HG03442 (cell line): ENCODE results near the gene RIMS3.

Experiments
- ATAC-seq: cut with Tn5 transposase; IDR thresholded peaks from one replicate; pipeline ENCODE4 v1.9.1; 2021; ENCODE audit warnings: mild to moderate bottlenecking, moderate library complexity; ENCODE audit not compliant: unreplicated experiment

RIMS3 gene

DNA sequence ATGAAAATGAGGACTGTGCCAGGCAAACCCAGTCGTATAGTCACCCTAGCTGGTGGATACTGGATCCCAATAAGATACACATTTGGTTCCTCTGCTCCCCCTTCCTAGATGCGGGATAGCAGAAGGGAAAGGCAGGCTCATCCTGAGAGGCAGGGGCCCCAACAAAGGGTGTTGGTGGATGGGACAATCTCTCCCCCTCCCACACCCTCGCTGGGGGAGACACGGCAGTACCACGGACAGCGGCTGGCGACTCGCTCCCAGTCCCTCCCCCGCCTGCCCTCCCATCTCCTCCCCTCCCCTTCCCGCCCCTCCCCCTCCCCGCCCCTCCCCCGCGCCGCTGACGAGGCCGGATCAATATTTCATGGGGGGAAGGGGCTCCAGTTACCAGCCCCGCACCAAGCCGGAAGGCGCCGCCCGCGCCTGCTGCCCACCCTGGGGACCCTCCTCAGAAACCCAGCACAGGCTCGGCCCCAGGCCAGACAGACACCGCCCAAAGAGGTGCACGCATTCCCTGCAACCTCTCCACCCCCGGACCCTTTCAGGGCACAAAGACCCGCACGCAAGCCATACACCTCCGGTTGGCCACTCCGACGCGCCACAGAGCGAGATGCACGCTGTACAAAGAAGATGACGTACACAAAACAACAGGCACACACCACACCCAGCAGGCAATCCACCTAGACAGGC lies 11.5 kb downstream of the RIMS3 start:
- no peak for ATAC-seq

DNA sequence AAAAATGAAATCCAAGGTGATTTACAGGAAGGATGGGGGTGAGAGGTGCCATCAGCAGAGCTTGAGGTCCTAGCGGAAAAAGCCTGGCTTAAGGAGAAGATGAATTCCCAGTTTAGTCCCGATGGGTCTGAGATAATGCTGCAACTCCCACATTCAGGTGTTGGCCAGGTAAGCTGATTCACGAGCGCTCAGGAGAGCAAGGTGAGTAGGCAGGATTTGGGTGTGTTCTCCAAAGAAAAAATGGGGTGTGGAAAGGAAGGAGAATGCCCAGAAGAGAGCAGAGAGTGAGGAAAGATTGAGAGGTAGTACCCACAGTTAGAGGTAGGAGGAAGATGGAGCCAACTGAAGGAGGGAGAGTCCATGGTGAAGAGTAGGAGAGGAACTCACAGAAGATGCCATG lies 12.5 kb downstream of the RIMS3 start:
- no peak for ATAC-seq

DNA sequence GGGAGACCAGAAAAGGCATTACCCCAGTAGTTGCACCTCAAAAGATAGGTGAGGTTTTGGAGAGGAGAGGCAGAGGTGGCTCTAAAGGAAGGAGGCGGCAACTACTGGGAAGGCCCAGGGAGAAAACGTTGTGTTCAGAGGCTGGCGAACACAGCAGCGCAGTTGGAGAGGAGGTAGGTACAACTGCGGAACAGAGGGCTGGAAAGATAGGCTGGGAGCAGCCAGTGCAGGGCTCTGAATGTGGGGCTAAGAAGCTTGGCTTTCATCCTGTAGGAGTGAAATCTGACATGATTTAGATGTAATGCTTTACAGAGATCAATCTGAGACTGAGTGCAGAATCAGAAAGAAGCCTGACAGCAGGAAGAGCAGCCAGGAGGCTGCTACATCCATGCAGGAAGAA lies 13.0 kb downstream of the RIMS3 start:
- ATAC-seq: no peak

DNA sequence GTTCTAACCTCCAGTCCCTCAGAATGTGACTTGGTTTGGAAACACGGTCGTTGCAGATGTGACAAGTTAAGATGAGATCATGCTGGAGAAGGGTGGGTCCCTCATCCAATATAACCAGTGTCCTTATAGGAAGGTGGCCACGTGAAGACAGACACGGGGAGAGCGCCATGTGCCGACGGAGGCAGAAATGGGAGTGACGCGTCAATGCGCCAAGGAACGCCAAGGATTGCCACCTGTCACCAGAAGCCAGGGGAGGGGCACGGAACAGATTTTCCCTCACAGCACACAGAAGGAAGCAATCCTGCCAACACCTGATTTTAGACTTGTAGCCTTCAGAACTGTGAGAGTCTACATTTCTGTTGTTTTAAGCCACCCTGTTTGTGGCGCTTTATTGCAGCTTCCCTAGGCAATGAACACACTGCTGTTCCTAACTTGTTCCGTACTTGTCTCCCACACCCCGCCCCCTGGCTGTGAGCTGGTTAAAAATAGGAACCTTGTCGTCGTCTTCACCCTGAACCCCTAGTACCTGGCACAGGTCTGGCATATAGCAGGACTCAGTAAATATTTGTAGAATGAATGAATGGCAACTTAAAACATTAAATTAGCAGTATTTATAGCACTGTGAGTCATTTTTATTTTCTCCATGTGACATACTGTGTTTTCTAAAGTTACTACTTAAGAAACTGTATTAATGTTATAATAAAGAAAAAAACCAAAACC lies 14.2 kb downstream of the RIMS3 start:
- no peak for ATAC-seq

DNA sequence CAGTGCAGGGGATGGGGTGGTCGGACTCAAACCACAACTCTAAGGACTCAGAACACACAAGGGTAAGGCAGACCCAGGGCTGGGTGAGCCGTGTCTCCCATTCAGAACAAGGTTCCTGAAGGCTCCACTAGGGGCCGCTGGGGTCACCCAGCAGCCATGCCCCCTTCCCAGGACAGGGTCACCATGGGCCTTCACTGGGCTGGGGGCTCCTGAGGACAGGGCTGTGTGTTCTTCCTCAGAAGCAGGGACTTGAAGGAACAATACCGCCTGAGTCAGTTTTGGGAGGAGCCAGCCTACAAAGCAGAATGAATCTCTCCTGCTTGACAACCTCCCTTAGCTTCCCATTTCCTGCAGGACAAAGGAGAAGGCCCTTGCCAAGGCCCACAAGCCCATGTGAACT lies 15.4 kb downstream of the RIMS3 start:
- no peak for ATAC-seq

DNA sequence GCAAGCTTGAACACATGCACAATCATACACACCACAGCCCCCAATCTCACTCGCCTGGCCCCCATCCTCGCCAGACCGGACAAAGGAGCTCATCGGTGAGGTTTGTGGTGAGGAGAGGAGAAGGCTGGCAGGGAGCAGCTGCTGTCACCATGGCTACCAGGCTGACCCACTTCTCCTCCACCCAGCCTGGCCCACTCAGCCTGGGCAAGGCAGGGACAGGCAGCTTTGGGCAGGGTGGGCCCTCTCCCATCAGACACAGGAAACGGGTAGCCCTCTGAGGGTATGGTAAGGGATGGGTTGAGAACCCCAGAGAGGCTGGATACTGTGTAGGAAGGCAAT lies 15.9 kb downstream of the RIMS3 start:
- no peak for ATAC-seq

DNA sequence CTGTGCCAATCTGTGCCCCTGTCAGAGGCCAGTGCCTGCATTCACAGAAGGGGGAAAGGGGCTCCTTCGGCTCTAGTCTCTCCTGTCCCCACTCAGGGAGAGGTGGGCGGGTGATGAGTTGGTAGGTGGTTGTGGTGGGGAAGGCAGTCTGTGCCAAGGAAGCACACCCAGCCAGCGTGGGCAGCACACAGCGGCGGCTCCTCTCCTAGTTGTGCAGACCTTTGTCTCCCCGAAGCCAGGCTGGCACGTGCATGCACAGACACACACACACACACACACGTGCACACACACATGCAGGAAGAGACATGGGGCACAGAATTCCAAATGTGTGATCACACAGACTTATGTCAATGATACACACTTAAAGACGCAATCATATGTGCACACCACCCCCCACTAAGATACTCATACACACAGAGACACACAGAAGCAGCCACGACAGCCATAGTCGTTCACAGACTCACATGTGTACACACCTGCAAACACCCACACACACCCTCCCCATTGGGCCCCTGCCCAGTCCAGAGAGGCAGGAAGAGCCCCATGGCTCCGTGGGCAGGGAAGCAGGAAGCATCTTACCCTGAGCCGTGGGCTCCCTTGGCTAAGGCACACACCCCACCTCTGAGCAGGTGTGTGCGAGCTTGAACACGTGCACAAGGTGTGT lies 16.4 kb downstream of the RIMS3 start:
- ATAC-seq: no peak

DNA sequence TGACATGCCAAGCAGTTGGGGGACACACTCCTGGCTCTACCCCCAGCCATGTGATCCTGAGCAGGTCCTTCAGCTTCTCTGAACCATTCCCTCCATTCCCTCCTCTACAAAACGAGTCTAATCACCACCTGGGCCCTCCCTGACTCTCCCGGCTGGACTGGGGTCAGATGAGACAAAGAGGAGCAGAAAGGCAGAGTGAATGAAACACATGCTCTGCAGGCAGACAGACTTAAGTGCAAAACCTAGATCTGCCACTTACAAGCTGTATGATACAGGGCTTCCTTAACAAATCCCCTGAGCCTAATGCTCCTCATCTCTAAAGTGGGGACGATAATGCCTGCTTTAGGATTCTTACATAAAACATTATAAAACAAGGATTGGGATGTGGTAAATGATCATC lies 17.3 kb downstream of the RIMS3 start:
- ATAC-seq: no peak

DNA sequence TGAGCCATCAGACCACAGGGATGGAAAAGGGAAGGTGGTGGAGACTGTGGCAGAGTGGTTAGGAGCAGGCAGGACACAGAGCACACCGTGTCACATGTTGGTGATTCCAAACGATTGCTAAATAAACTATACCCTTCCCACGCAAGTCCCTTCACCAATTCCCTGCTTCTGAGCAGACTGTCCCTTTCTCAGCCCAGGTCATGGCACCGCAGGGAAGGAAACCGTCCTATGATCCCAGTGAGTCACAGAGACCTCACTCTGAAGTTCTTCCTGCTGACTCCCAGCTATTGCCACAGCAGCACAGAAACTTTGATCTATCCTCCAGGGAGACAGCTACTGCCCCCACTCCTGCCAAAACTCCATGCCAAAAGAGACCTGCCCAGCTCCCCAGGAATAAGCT lies 19.2 kb downstream of the RIMS3 start:
- no peak for ATAC-seq

DNA sequence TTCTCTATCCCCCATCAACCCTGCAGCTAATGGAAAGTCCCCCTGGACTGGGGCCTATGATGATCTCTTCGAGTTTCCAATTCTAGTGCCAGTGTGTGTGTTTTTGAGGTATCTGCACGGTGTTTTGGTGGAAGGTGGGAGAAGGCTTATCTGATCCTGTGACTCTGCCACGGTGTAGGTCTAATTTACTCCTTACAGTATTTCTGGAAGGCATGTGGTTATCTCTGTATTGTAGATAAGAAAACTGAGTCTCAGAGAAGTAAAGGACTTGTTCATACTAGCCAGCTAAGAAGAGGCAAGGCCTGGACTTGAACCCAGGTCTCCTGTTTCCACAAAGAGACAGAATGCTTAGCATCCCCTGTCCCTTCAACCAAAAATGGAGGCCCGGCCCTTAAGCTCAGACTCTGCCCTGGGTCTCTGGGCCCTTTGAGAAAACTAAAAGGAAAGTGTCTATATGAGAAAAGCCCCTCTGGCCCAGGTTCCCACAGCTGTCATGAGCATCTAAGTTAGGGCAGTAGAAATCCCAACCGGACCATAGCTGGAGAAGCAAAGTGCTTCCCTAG lies 20.3 kb downstream of the RIMS3 start:
- ATAC-seq: no peak

DNA sequence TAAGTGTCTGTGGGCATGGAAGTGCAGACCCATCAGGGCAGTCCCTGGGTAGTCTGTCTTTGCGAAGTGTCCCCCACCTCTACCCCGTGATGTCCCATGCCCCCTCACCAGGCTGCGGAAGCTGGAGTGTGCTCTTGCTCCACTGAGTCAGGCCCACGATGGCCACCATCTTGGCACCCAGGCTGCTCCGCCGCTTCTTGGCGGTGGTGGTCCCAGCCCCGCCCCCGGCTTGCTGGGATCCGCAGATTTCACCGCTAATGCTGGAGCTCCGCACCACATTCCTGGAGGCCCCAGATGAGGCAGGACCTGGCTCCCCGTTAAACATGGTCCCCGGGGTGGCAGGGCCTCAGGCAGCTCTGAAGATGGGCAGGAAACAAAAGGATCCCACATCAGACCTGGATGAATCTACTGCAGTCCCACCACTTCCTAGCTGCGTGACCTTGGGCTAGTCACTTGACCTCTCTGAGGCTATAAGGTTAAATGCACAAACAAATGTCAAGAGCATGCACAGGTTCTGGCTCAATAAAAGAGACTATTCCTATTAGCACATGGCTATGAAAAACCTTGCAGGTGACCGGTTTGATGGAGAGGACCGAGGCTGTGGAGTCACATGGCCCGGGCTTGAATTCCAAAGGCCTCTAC lies 23.8 kb downstream of the RIMS3 start:
- ATAC-seq: no peak

DNA sequence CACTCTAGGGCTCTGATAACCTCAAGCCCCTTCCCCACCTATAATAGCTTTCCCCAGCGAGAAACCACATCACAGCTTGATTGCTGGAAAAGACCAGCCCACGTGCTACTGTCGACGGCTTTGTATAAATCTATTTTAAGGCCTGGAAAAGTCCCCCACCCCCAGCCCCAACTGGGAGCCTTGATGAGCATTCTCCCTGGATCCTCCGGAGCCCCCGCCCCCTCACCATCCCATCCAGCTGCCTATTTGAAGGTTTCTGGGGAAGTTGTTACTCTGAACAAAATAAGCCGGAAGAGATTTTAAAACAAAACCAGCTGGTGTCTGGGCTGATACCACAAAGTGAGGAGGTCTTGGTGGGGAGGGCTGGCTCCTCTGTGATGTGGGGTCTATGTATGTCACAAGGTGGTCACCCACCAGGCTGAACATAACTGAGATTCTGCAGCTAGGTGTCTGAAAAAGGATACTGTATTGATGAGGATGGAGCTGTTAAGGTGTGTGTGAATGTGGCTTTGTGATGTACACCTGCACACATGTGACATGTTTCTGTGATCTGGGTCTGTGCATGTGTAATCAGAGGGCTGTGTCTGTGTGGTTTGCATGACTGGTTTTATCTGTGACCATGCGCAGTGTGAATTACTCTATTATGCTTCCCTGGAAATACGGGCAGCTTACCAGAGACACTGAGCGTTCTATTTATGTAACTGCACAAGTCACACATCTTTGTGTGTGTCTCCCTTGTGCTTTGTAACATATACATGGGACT lies 25.0 kb downstream of the RIMS3 start:
- no peak for ATAC-seq

DNA sequence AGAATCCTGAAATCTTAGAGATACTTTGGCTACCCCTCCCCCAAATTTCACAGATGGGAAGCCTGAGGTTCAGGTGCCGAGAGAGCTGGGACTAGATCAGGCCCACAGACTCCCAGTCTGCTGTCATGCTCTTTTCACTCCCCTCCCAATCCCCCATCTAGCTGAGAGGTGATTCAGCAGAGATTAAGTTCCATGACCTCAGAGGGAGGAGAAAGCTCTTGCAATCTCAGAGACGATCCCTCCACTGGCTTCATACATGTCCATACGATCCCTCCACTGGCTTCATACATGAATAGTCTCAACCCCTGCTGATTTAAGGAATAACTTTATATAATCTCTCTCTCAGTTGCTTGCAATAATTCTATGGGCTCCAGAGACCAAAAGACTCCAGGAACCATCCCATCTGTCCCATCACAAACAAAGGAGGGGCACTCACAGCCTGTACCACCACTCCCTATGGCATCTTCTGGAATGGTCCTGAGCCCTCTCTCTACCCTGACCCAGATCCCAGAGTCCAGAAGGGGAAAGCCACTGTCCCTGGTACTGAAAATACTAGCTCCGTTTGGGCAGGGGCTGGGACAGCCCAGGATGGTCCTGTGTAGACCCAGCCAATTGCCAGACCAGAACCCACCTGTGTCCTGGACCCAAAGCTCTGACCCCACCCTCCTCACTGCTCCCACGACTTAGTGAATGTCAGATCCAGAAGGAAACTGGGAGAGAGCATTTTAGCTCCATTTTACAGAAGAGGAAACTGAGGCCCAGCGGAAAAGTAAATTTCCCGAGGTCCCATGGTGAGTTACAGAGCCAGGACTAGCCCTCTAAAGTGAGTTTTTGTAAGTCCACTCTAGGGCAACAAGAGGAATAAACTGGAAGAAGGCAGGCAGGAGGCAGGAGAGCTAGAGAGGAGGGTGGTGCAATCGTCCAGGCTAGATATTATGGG lies 27.1 kb downstream of the RIMS3 start:
- no peak for ATAC-seq

DNA sequence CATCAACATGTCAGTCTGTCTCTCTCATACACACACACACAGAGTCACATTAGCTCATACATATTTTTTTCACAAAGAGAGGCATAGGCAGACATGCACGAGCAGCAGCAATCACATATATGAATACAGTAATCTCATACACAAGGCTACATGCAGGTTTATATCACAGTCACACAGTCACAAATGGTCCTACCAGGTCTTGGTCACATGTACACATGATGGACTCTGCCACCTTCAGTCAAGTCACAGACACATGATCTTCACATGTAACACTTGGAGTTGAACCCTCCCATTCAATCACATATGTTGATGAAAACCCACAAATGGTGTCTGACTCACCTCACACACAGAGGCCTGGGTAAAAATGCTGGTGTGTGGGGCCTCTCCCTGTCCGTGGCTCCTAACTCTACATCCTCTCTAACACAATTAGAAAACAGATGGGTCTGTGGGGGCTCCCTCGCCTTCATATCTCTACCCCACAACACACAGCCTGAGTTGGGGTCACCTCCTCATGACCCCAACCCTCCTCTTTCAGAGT lies 27.9 kb downstream of the RIMS3 start:
- no peak for ATAC-seq

DNA sequence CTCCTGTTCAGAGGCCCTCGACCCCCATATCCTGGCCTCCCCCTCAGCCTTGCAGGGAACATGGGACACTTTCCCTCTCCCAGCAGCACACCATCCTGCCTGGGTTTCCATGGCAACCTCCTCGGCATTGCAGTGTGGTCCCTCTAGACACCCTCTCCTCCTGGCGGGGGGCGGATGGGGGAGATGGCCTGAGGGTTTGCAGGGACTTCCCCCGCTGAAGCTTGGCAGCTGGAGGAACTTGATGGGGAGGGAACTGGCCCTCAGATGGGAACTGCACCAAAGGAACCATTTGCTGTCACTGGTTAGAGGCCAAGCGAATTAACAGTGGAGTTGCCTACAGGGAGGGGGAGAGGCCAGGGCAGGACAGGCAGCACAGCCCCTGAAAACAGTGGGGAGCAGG lies 28.7 kb downstream of the RIMS3 start:
- no peak for ATAC-seq

DNA sequence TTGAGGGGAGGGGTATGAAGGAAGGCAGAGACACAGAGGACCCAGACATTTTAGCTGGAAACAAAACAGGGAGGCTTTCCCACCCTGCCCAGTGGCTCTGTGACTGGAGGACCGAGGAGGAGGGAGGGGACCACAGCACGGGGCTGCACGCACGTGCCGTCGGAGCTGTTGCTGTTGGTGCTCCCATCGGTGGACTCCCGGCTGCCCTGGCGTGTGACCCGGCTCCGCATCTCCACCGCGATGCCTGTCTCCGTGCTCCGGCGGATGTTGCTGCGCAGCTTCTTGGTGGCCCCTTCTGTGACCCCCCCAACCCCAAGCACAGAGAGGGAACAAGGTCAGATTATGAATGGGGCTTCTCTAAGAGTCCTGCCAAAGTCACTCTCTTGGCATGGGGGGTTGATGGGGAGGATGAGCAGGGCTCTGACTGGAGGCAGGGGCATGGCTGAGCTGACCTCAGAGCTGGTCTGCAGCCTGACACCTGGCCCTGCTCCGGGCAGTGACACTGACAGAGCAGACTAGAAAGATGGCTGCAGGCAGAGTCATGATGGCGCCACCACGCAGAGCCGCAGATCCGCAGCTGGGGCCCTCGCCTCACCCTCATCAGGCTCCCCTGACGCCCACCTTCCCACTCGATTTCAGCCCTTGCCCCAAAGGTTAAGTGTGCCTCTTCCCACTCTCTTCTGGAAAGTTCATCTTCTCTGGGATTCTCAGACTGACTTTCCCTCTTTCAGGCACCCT lies 29.6 kb downstream of the RIMS3 start:
- no peak for ATAC-seq

DNA sequence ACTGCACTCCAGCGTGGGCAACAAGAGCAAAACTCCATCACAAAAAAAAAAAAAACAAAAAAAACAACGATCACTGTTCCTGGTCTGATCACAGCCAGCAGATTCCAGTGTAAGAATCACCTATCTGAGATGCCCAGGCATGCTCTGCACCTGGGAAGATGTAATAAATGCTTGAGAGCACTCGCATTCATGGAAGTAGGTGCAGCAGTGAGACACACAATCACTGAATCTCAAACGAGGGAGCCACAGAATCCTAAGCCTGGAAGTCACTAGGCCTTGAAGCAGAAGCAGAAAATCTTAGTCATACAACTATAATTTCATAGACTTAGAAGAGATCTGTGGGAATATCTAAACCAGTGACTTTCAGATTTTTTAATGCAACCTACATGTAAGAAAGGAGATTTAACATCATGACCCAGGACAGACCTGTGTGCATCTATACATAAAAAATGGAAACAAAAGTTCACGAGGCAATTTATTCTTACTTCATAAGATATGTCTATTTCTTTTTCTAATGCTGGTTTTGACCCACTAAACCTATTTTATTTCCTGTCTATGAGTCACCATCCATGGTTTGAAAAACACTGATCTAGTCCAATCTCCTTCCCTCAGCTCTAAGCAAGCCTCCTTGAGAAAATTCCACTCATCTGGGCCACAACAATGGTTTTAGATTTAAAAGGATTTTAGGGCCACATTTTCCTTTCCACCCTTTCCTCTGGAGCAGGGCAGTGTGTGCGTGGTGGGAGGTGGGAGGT lies 30.4 kb downstream of the RIMS3 start:
- ATAC-seq: no peak

DNA sequence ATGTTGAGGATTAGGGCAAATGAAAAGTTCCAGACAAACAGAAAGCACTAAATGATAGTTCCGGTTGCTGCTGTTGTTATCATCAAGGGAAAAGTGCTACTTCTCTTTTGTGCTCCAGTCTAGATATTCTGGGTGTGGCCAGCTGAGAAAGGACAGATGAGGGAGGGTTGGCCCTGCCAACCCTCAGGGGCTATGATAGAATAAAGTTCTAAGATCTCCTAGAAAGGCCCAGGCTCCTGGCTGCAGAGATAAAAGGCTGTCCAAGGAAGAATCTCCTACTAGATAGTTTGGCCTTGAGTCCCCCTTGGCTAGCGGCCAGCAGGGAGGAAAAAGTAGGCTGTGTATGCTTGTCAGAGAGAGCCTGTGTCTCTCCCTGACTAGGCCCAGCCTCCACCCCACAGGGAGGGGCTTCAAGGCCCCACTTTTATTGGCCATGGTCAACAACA lies 31.5 kb downstream of the RIMS3 start:
- no peak for ATAC-seq
